Thyroid gland (tissue), 4 donors: ENCODE data around the gene CBFA2T3. TPM values are rescaled to one million over a fixed set of nuclear protein-coding genes. Genes with fewer than 3 reads are reported as not detected.

Experiments
- DNase-seq, 2 donors: peaks; one replicate each; pipeline ENCODE4 v3.0.0-alpha.2; 2019
- H3K27ac ChIP-seq, 3 donors: fragments of 200-600 bp; sonication (generic); 1 replicate in 2 of 3; 2 replicates in 1 of 3; pipeline ENCODE4 v1.5.1; 2016 to 2019; ENCODE audit warnings: mild to moderate bottlenecking in 1 of 3, moderate library complexity in 1 of 3
- H3K27me3 ChIP-seq: fragments of 200-600 bp; sonication (generic); one replicate; pipeline ENCODE4 v1.5.1; 2019
- H3K36me3 ChIP-seq, 2 donors: fragments of 200-600 bp; sonication (generic); one replicate each; pipeline ENCODE4 v1.5.1; 2016 to 2019
- H3K4me1 ChIP-seq, 2 donors: fragments of 200-600 bp; sonication (generic); one replicate each; pipeline ENCODE4 v1.5.1; 2017 to 2019
- H3K4me3 ChIP-seq, 3 donors: fragments of 200-600 bp; sonication (generic); replicated peaks in 1 of 3; 1 replicate in 2 of 3; 2 replicates in 1 of 3; pipeline ENCODE4 v1.5.1; 2016; ENCODE audit warnings: mild to moderate bottlenecking in 1 of 3
- H3K9me3 ChIP-seq: fragments of 200-600 bp; sonication (generic); one replicate; pipeline ENCODE4 v1.5.1; 2017
- CTCF ChIP-seq, 6 experiments: fragments of 200-600 bp in 3 of 6; fragments of 450-650 bp in 3 of 6; sonication (generic) in 3 of 6; IDR thresholded peaks; one replicate each; pipeline ENCODE4 v1.5.1; 2016 to 2019; ENCODE audit warnings: antibody characterized with exemption in 6 of 6, mild to moderate bottlenecking in 2 of 6, inconsistent platforms in 1 of 6, moderate library complexity in 1 of 6
- POLR2A ChIP-seq, 2 donors: fragments of 450-650 bp; IDR thresholded peaks; one replicate each; pipeline ENCODE4 v1.6.1; 2017; ENCODE audit warnings: antibody characterized with exemption in 2 of 2, mild to moderate bottlenecking in 2 of 2, moderate library complexity in 1 of 2
- WGBS, 2 donors: methylation state at CpG; one replicate each; pipeline ENCODE4 v1.1.5; 2017; 5-methylcytosine and 5-hydroxymethylcytosine counted together
- intact Hi-C: fragments of 100-400 bp; cut with DNase I; formaldehyde crosslinking; loops from one replicate; pipeline ENCODE4 v1.15.1; 2023
- total RNA-seq, 4 donors: library from RNA; depleted of rRNA; stranded (reverse); fragments of >200 nt; gene quantifications; one replicate each; pipeline ENCODE4 v1.2.3, GENCODE V29; 2016

Gene CBFA2T3
- total RNA-seq, 4 donors from 2014 or later = 1.3 to 3.8 (median 2.6) TPM

- Histone ChIP-seq H3K4me3 (no peak overlapping the region), H3K27ac (no peak overlapping the region), H3K9me3 (no peaks in the 10 kb centered on the region), H3K4me1 (no peaks in the 10 kb centered on the region), H3K36me3 (no peaks in the 10 kb centered on the region), H3K27me3 (no peaks in the 10 kb centered on the region)
- TF ChIP-seq CTCF (IDR thresholded peaks at IDR 0.05) = no peak
- TF ChIP-seq POLR2A (IDR thresholded peaks at IDR 0.05) = no peak
- intact Hi-C loops = no loop called here
- DNase-seq = no peak
- WGBS, 2 donors = 66 to 70% methylated on average over 19 to 20 of the region's 23 CpGs
Observed at GRCh38 chr16:89023621-89024511, 46.9 kb upstream of the CBFA2T3 start.

GRCh38 chr16:89023151-89023551 lies 46.1 kb upstream of the CBFA2T3 start:
- no peak overlapping the region for H3K4me3 ChIP-seq
- no peaks in the 10 kb centered on the region for H3K4me1 ChIP-seq
- no peak overlapping the region for H3K27ac ChIP-seq
- H3K9me3 ChIP-seq = no peaks in the 10 kb centered on the region
- DNase-seq = no peak
- intact Hi-C loops = no loop called here
- WGBS, 2 donors = 88 to 93% methylated on average over 10 of the region's 10 CpGs
- TF ChIP-seq POLR2A (IDR thresholded peaks at IDR 0.05) = no peak
- no peak for TF ChIP-seq CTCF (IDR thresholded peaks at IDR 0.05)
- H3K36me3 ChIP-seq = no peaks in the 10 kb centered on the region
- H3K27me3 ChIP-seq = no peaks in the 10 kb centered on the region

GRCh38 chr16:89022051-89022836 lies 45.2 kb upstream of the CBFA2T3 start:
- no peak overlapping the region for H3K27ac ChIP-seq
- TF ChIP-seq POLR2A (IDR thresholded peaks at IDR 0.05) (no peak), CTCF (IDR thresholded peaks at IDR 0.05) (no peak)
- DNase-seq = no peak
- H3K4me3 ChIP-seq = no peak overlapping the region
- no peaks in the 10 kb centered on the region for H3K36me3 ChIP-seq
- H3K27me3 ChIP-seq = no peaks in the 10 kb centered on the region
- intact Hi-C loops = no loop called here
- H3K9me3 ChIP-seq = no peaks in the 10 kb centered on the region
- 67% methylated on average over 21 to 23 of the region's 25 CpGs for WGBS, 2 donors
- H3K4me1 ChIP-seq = no peaks in the 10 kb centered on the region

- no peak overlapping the region for H3K4me3 ChIP-seq
- H3K27me3 ChIP-seq = no peaks in the 10 kb centered on the region
- 87 to 89% methylated on average over 23 of the region's 23 CpGs for WGBS, 2 donors
- no peak for DNase-seq
- H3K9me3 ChIP-seq = no peaks in the 10 kb centered on the region
- H3K27ac ChIP-seq = no peak overlapping the region
- intact Hi-C loops = no loop called here
- H3K4me1 ChIP-seq = no peaks in the 10 kb centered on the region
- no peak for TF ChIP-seq POLR2A (IDR thresholded peaks at IDR 0.05)
- no peak for TF ChIP-seq CTCF (IDR thresholded peaks at IDR 0.05)
- H3K36me3 ChIP-seq = no peaks in the 10 kb centered on the region
Observed at GRCh38 chr16:89020925-89021595, 44.1 kb upstream of the CBFA2T3 start.
